A549 (cell line): ENCODE measurements around the gene PAIP1. TPM values are rescaled to one million over a fixed set of nuclear protein-coding genes. Genes with fewer than 3 reads are reported as not detected.

Source experiments
- ATAC-seq, 2 experiments: fragments of 200-7000 bp in 1 of 2; fragments of >200 bp in 1 of 2; cut with Nextera tagmentation in 1 of 2; cut with Tn5 transposase in 1 of 2; 3 replicates each; pipeline versions ENCODE4 v1.8.0 to v1.9.1; 2018 to 2020; ENCODE audit warnings: mild to moderate bottlenecking in 1 of 2, moderate library complexity in 1 of 2
- CTCF ChIA-PET: fragments of 300-600 bp; sonication (Branson Sonifier 250); formaldehyde crosslinking; extraction: SDS; loops from one replicate; lab custom pipeline; 2021; ENCODE audit warnings: antibody characterized with exemption, inconsistent platforms; lab: Yijun Ruan, JAX
- POLR2A ChIA-PET: fragments of 350-600 bp; formaldehyde crosslinking; extraction: SDS; loops from one replicate; lab custom pipeline; 2021; ENCODE audit warnings: antibody characterized with exemption, inconsistent platforms; lab: Yijun Ruan, JAX
- DNase-seq, 2 experiments: peaks; one replicate each; pipeline versions ENCODE4 v3.0.0 to v3.0.0-alpha.2; 2011 to 2016; ENCODE audit warnings: low read depth in 1 of 2, low spot score in 1 of 2
- FAIRE-seq: peaks from 2 replicates; lab custom pipeline; 2011; peaks lifted over from hg19 to GRCh38; lab: Jason Lieb, UNC
- H3K27ac ChIP-seq, 2 experiments: fragments of >200 bp; sonication (Bioruptor Twin); formaldehyde crosslinking; 3 replicates each; pipeline ENCODE4 v1.5.1; 2016 to 2017
- H3K4me1 ChIP-seq: fragments of >200 bp; sonication (Bioruptor Twin); formaldehyde crosslinking; 3 replicates; pipeline ENCODE4 v1.6.1; 2016
- H3K4me2 ChIP-seq: fragments of >200 bp; sonication (Bioruptor Twin); formaldehyde crosslinking; 3 replicates; pipeline ENCODE4 v1.6.1; 2016
- H3K4me3 ChIP-seq: fragments of >200 bp; sonication (Bioruptor Twin); formaldehyde crosslinking; 3 replicates; pipeline ENCODE4 v1.5.1; 2016
- H3K9me3 ChIP-seq: fragments of >200 bp; sonication (Bioruptor Twin); formaldehyde crosslinking; 3 replicates; pipeline ENCODE4 v1.6.1; 2016
- ATOH8 ChIP-seq: fragments of 250-450 bp; sonication (Bioruptor Pico); IDR thresholded peaks from 2 replicates; pipeline ENCODE4 v1.5.0; 2020; ENCODE audit warnings: low read depth, mild to moderate bottlenecking, moderate library complexity
- BCL3 ChIP-seq: fragments of >200 bp; sonication (Bioruptor Twin); formaldehyde crosslinking; IDR thresholded peaks from 3 replicates; pipeline ENCODE4 v1.6.1; 2016
- BHLHE40 ChIP-seq: IDR thresholded peaks from 2 replicates; pipeline ENCODE4 v1.6.1; 2012; ENCODE audit warnings: low read depth, low read length, inconsistent platforms
- CTCF ChIP-seq: fragments of >200 bp; sonication (Bioruptor Twin); formaldehyde crosslinking; IDR thresholded peaks from 3 replicates; pipeline ENCODE4 v1.5.1; 2016
- E2F6 ChIP-seq: IDR thresholded peaks from 2 replicates; pipeline ENCODE4 v1.6.1; 2012; ENCODE audit warnings: low read depth, borderline replicate concordance
- ELK1 ChIP-seq: fragments of 150-350 bp; IDR thresholded peaks from 2 replicates; pipeline ENCODE4 v1.6.1; 2014; ENCODE audit warnings: low read depth, mild to moderate bottlenecking, low read length
- EP300 ChIP-seq, 2 experiments: fragments of >200 bp; sonication (Bioruptor Twin); formaldehyde crosslinking; IDR thresholded peaks; 2 replicates in 1 of 2; 3 replicates in 1 of 2; pipeline ENCODE4 v1.6.1; 2016 to 2017
- ESRRA ChIP-seq: fragments of 150-350 bp; IDR thresholded peaks from 2 replicates; pipeline ENCODE4 v1.6.1; 2014; ENCODE audit warnings: mild to moderate bottlenecking, low read length, borderline replicate concordance
- FOXS1 ChIP-seq: fragments of 250-450 bp; sonication (Bioruptor Pico); IDR thresholded peaks from 2 replicates; pipeline ENCODE4 v1.5.0; 2020; ENCODE audit warnings: mild to moderate bottlenecking, moderate library complexity
- GATA3 ChIP-seq: IDR thresholded peaks from 2 replicates; pipeline ENCODE4 v1.6.1; 2012; ENCODE audit warnings: borderline replicate concordance
- HMGXB4 ChIP-seq: fragments of 250-450 bp; sonication (Bioruptor Pico); IDR thresholded peaks from 2 replicates; pipeline ENCODE4 v1.5.0; 2021; ENCODE audit warnings: mild to moderate bottlenecking, moderate library complexity, borderline replicate concordance
- HOXA7 ChIP-seq: fragments of 250-450 bp; sonication (Bioruptor Pico); IDR thresholded peaks from 2 replicates; pipeline ENCODE4 v1.5.0; 2020; ENCODE audit warnings: mild to moderate bottlenecking, moderate library complexity
- MYC ChIP-seq: IDR thresholded peaks from 2 replicates; pipeline ENCODE4 v1.6.1; 2012; ENCODE audit warnings: mild to moderate bottlenecking, inconsistent platforms, low read length, improper control_type of control experiment, borderline replicate concordance
- NPAS2 ChIP-seq: fragments of 250-450 bp; sonication (Bioruptor Pico); IDR thresholded peaks from 2 replicates; pipeline ENCODE4 v1.8.0; 2022; ENCODE audit warnings: mild to moderate bottlenecking, moderate library complexity, borderline replicate concordance
- PHF8 ChIP-seq: fragments of 200-600 bp; sonication (generic); IDR thresholded peaks from 2 replicates; pipeline ENCODE4 v1.6.1; 2016; ENCODE audit warnings: low read depth, mild to moderate bottlenecking, antibody characterized with exemption, moderate library complexity, borderline replicate concordance
- POLR2A ChIP-seq: IDR thresholded peaks from 2 replicates; pipeline ENCODE4 v1.6.1; 2012; ENCODE audit warnings: mild to moderate bottlenecking, low read length
- POLR2AphosphoS2 ChIP-seq: conservative IDR thresholded peaks from 2 replicates; pipeline ENCODE4 v1.6.1; 2012; ENCODE audit warnings: low read length, improper control_type of control experiment, inconsistent platforms
- RAD21 ChIP-seq, 2 experiments: fragments of >200 bp in 1 of 2; sonication (Bioruptor Twin) in 1 of 2; formaldehyde crosslinking in 1 of 2; IDR thresholded peaks in 1 of 2; conservative IDR thresholded peaks in 1 of 2; 2 replicates in 1 of 2; 3 replicates in 1 of 2; pipeline ENCODE4 v1.6.1; 2012 to 2018; ENCODE audit warnings: inconsistent platforms in 1 of 2
- RARB ChIP-seq: fragments of 250-450 bp; sonication (Bioruptor Pico); IDR thresholded peaks from 2 replicates; pipeline ENCODE4 v1.8.0; 2021; ENCODE audit warnings: mild to moderate bottlenecking, moderate library complexity
- ZC3H11A ChIP-seq: fragments of 450-650 bp; IDR thresholded peaks from 2 replicates; pipeline ENCODE4 v1.6.1; 2014; ENCODE audit warnings: antibody characterized with exemption, mild to moderate bottlenecking
- ZNF302 ChIP-seq: fragments of 250-450 bp; sonication (Bioruptor Pico); IDR thresholded peaks from 2 replicates; pipeline ENCODE4 v1.9.0; 2021; ENCODE audit warnings: inconsistent platforms, mild to moderate bottlenecking, moderate library complexity
- WGBS: methylation state at CpG from one replicate; pipeline ENCODE4 v1.1.6; 2017; ENCODE audit errors: missing lambda C conversion rate; 5-methylcytosine and 5-hydroxymethylcytosine counted together
- polyA plus RNA-seq, 4 experiments: library from polyadenylated mRNA; depleted of rRNA in 3 of 4; stranded (reverse); fragments of >200 nt; fragmentation: RNase III in 1 of 4; extraction: RNeasy Plus Mini Kit Qiagen cat#74134 plus additional on column Dnase treatment in 1 of 4; gene quantifications; 2 replicates in 3 of 4; 3 replicates in 1 of 4; pipeline ENCODE4 v1.2.3, GENCODE V29; 2011 to 2017

The PAIP1 gene
- polyA plus RNA-seq, 2 of the 4 experiments (the other 2 are of a cell fraction) = 89.6 to 188 TPM

- Histone ChIP-seq H3K4me1 (peaks cover 11% of the 10 kb centered on the region), H3K9me3 (no peaks in the 10 kb centered on the region), H3K4me2 (peak overlapping the region; percentile 82), H3K27ac (peak overlapping the region; percentile 82 to 95), H3K4me3 (peak overlapping the region; percentile 70)
- POLR2A ChIA-PET = interaction anchor here (1.2 kb wide), 1 partner anchor 50 kb away, joined by 3 read pairs; no protein-coding TSS in a partner anchor
- ATAC-seq (peak in 1 of 2 experiments; percentile 11; a peak in 4 of 6 replicates), FAIRE-seq (no peak), DNase-seq (no peak)
- CTCF ChIA-PET = interaction anchor here (1.0 to 3.2 kb wide), 3 partner anchors 27 to 57 kb away, joined by 3 to 9 read pairs (median 3); no protein-coding TSS in a partner anchor
- no peak for TF ChIP-seq ZNF302
- no peak for TF ChIP-seq NPAS2 (CRISPR knock-in tag)
- TF ChIP-seq EP300 (IDR thresholded peaks at IDR 0.05) = no peak
- no peak for TF ChIP-seq POLR2AphosphoS2
- no peak for TF ChIP-seq E2F6
- TF ChIP-seq FOXS1 (CRISPR knock-in tag) = no peak
- no peak for TF ChIP-seq PHF8
- TF ChIP-seq ESRRA = no peak
- TF ChIP-seq BHLHE40 = no peak
- TF ChIP-seq HMGXB4 (CRISPR knock-in tag) = no peak
- TF ChIP-seq POLR2A = no peak
- TF ChIP-seq ELK1 = no peak
- WGBS = 82% methylated on average over 36 of the region's 49 CpGs
Measured at GRCh38 chr5:43603344-43604217, 46.7 kb upstream of the PAIP1 start.

- whole genome bisulfite sequencing = 1% methylated on average over 43 of the region's 60 CpGs
- CTCF ChIA-PET = interaction anchor here (1.1 to 3.2 kb wide), 3 partner anchors 23 to 29 kb away, joined by 3 to 9 read pairs (median 3); no protein-coding TSS in a partner anchor
- Histone ChIP-seq H3K4me1 (peaks cover 11% of the 10 kb centered on the region), H3K9me3 (no peaks in the 10 kb centered on the region), H3K4me2 (peak within 1 kb of the TSS; percentile 82), H3K27ac (peak within 1 kb of the TSS; percentile 82 to 95), H3K4me3 (peak within 1 kb of the TSS; percentile 70)
- FAIRE-seq (no peak), DNase-seq (peak; percentile 40 to 55), ATAC-seq (peak; percentile 87 to 91)
- POLR2A ChIA-PET = interaction anchor here (0.6 to 1.2 kb wide), 2 partner anchors 49 to 119 kb away, joined by 3 to 4 read pairs; partner anchors contain the start of gene TMEM267
- no peak for TF ChIP-seq RARB (CRISPR knock-in tag)
- TF ChIP-seq HOXA7 = no peak
- peak; percentile 72; the same call in 1 of the 2 replicates for TF ChIP-seq MYC
- TF ChIP-seq E2F6 = peak; percentile 86
- TF ChIP-seq GATA3 = no peak
- TF ChIP-seq PHF8 = peak; percentile 55; the same call in 1 of the 2 replicates
- TF ChIP-seq ZNF302 = no peak
- TF ChIP-seq ZC3H11A = no peak
- TF ChIP-seq BCL3 = 0 out of 3 replicates have a peak, but pooled peaks have one; percentile 33
- no peak for TF ChIP-seq RAD21 (conservative IDR thresholded peaks at IDR 0.05 in 1 of 2, IDR thresholded peaks at IDR 0.05 in 1 of 2)
- no peak for TF ChIP-seq ATOH8 (CRISPR knock-in tag)
- no peak for TF ChIP-seq ELK1
- TF ChIP-seq CTCF = no peak
Measured at GRCh38 chr5:43602461-43603343, 45.8 kb upstream of the PAIP1 start, which contains the start of gene NNT. Gene NNT, plus strand, starts transcription at chr5:43603180. Its CDS starts 6,016 bp downstream, at chr5:43609196.
